ENCODE measurements around the gene RFC4.

- TF ChIP-seq EZH2 (IDR thresholded peaks at IDR 0.05; ENCODE audit: borderline replicate concordance, low read depth, low read length, severe bottlenecking) = no peak
- no peak for TF ChIP-seq MAX (IDR thresholded peaks at IDR 0.05; ENCODE audit: insufficient read depth, insufficient read length)
- no peak for TF ChIP-seq CTCF (IDR thresholded peaks at IDR 0.05; ENCODE audit: extremely low read depth in 1 of 2, insufficient read depth in 1 of 2, low read depth in 1 of 2, low read length in 2 of 2)
- no peak for TF ChIP-seq POLR2AphosphoS5 (IDR thresholded peaks at IDR 0.05; ENCODE audit: insufficient read depth, low read depth, low read length)
- no peak for TF ChIP-seq MYC (IDR thresholded peaks at IDR 0.05; ENCODE audit: low read depth, low read length)
- no peak for TF ChIP-seq POLR2A (IDR thresholded peaks at IDR 0.05; ENCODE audit: low read depth, low read length)
- TF ChIP-seq FOS (IDR thresholded peaks at IDR 0.05; ENCODE audit: borderline replicate concordance, insufficient read depth, low read length) = no peak
- no peak for TF ChIP-seq GATA2 (IDR thresholded peaks at IDR 0.05; ENCODE audit: insufficient read depth, insufficient read length, low read depth, low read length)
- TF ChIP-seq JUN (IDR thresholded peaks at IDR 0.05; ENCODE audit: borderline replicate concordance, insufficient read depth, insufficient read length, low read depth) = no peak
These were observed 35.3 kb upstream of the RFC4 start for GRCh38 chr3:186841620-186842019.

Data from endothelial cell of umbilical vein (primary cell).